22Rv1 (cell line): ENCODE data around the gene YWHAG.

ENCODE experiments used
- ZFX ChIP-seq: fragments of 450-650 bp; IDR thresholded peaks from 2 replicates; pipeline ENCODE4 v1.6.1; 2017; ENCODE audit warnings: antibody characterized with exemption, borderline replicate concordance
- TF ChIP-seq, protein P1 (sequence below): fragments of 450-650 bp; IDR thresholded peaks from 2 replicates; pipeline ENCODE4 v1.5.1; 2017; ENCODE audit warnings: mild to moderate bottlenecking

DNA sequence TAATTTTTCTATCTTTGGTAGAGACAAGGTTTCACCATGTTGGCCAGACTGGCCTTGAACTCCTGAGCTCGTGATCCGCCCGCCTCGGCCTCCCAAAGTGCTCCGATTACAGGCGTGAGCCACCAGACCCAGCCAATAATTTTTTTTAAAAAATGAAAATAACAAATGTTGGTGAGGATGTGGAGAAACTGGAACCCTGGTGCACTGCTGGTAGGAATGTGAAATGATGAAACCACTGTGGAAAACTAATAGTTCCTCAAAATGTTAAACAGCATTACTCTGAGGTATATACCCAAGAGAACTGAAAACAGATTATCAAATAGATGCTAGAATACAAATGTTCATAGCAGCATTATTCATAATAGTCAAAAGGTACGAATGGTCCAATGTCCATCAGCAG, 23.0 kb upstream of the YWHAG start:
- TF ChIP-seq ZFX: no peak
- TF ChIP-seq, protein P1, sequence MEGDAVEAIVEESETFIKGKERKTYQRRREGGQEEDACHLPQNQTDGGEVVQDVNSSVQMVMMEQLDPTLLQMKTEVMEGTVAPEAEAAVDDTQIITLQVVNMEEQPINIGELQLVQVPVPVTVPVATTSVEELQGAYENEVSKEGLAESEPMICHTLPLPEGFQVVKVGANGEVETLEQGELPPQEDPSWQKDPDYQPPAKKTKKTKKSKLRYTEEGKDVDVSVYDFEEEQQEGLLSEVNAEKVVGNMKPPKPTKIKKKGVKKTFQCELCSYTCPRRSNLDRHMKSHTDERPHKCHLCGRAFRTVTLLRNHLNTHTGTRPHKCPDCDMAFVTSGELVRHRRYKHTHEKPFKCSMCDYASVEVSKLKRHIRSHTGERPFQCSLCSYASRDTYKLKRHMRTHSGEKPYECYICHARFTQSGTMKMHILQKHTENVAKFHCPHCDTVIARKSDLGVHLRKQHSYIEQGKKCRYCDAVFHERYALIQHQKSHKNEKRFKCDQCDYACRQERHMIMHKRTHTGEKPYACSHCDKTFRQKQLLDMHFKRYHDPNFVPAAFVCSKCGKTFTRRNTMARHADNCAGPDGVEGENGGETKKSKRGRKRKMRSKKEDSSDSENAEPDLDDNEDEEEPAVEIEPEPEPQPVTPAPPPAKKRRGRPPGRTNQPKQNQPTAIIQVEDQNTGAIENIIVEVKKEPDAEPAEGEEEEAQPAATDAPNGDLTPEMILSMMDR: no peak
